K562 (cell line): ENCODE data around the gene SLC25A45. TPM values are rescaled to one million over a fixed set of nuclear protein-coding genes. Genes with fewer than 3 reads are reported as not detected.

Experiments used
- CAMTA2 ChIP-seq: fragments of 250-450 bp; sonication (Bioruptor Pico); conservative IDR thresholded peaks from 2 replicates; pipeline ENCODE4 v1.5.1; 2022
- CBFA2T2 ChIP-seq: fragments of 450-650 bp; conservative IDR thresholded peaks from 2 replicates; pipeline ENCODE4 v1.6.1; 2017; ENCODE audit warnings: mild to moderate bottlenecking
- CBX1 ChIP-seq: sonication (generic); IDR thresholded peaks from 2 replicates; pipeline ENCODE4 v1.6.1; 2016; ENCODE audit warnings: antibody characterized with exemption, low read depth, mild to moderate bottlenecking
- CBX8 ChIP-seq: fragments of 200-600 bp; sonication (generic); IDR thresholded peaks from 2 replicates; pipeline ENCODE4 v1.6.1; 2012; ENCODE audit warnings: borderline replicate concordance, mixed run types, low read depth, mild to moderate bottlenecking, moderate library complexity, mixed read lengths, low read length, control low read depth, inconsistent platforms; ENCODE audit not compliant: poor library complexity, severe bottlenecking; ENCODE audit errors: extremely low read depth
- KAT2B ChIP-seq: IDR thresholded peaks from one replicate; pipeline ENCODE4 v1.6.1; 2012; ENCODE audit warnings: low read depth, mild to moderate bottlenecking, control low read depth, inconsistent platforms, low read length, moderate library complexity
- POLR2H ChIP-seq: IDR thresholded peaks from 2 replicates; pipeline ENCODE4 v1.6.1; 2016; ENCODE audit warnings: missing genetic modification characterization, low read depth, mild to moderate bottlenecking, control low read depth, missing compliant biosample characterization, moderate library complexity
- POLR3G ChIP-seq: IDR thresholded peaks from 2 replicates; pipeline ENCODE4 v1.6.1; 2011; ENCODE audit not compliant: insufficient read length, insufficient replicate concordance; ENCODE audit errors: extremely low read depth
- SREBF1 ChIP-seq: fragments of 150-350 bp; IDR thresholded peaks from 2 replicates; pipeline ENCODE4 v1.6.1; 2014; ENCODE audit warnings: antibody characterized with exemption, low read depth, low read length, borderline replicate concordance
- SRSF3 ChIP-seq: fragments of 200-400 bp; formaldehyde crosslinking; IDR thresholded peaks from 2 replicates; pipeline ENCODE4 v1.6.1; 2016; ENCODE audit warnings: mild to moderate bottlenecking, low read length, moderate library complexity; ENCODE audit not compliant: insufficient read depth
- TEAD1 ChIP-seq, 2 experiments: fragments of 450-650 bp in 1 of 2; sonication (generic) in 1 of 2; formaldehyde crosslinking; IDR thresholded peaks; 2 replicates each; pipeline versions ENCODE4 v1.4.0 to v1.8.0; 2020 to 2022; ENCODE audit warnings: mild to moderate bottlenecking in 2 of 2, missing genetic modification reagents in 1 of 2
- ZBTB17 ChIP-seq: fragments of 450-650 bp; formaldehyde crosslinking; IDR thresholded peaks from 2 replicates; pipeline ENCODE4 v1.4.0; 2020; ENCODE audit warnings: mild to moderate bottlenecking
- ZNF561 ChIP-seq: fragments of 450-650 bp; formaldehyde crosslinking; conservative IDR thresholded peaks from 2 replicates; pipeline ENCODE4 v1.4.0; 2020; ENCODE audit warnings: mild to moderate bottlenecking, moderate library complexity
- ZNF586 ChIP-seq: fragments of 450-650 bp; formaldehyde crosslinking; conservative IDR thresholded peaks from 2 replicates; pipeline ENCODE4 v1.4.0; 2020; ENCODE audit warnings: mild to moderate bottlenecking, moderate library complexity
- ZNF780A ChIP-seq: fragments of 250-450 bp; sonication (Bioruptor Pico); IDR thresholded peaks from 2 replicates; pipeline ENCODE4 v1.5.0; 2021; ENCODE audit warnings: mild to moderate bottlenecking
- polyA plus RNA-seq, 8 experiments: library from polyadenylated mRNA; depleted of rRNA in 4 of 8; stranded (reverse) in 5 of 8; unstranded in 3 of 8; fragments of >200 nt; fragmentation: Nextera tagmentation in 2 of 8; fragmentation: Illumina TruSeq in 1 of 8; extraction: Ambion mirVana in 2 of 8; extraction: Trizol in 1 of 8; gene quantifications; 2 replicates each; pipeline versions ENCODE4 v1.2.1 to v1.2.3, GENCODE V29; 2011 to 2014; ENCODE audit warnings: inconsistent platforms in 1 of 8, missing spikeins in 1 of 8
- total RNA-seq, 7 experiments: library from RNA; depleted of rRNA in 6 of 7; stranded (reverse); fragments of >200 nt in 6 of 7; fragmentation: Illumina TruSeq in 2 of 7; extraction: Trizol in 2 of 7; gene quantifications; 2 replicates each; pipeline versions ENCODE4 v1.2.1 to v1.2.3, GENCODE V29; 2011 to 2021; ENCODE audit warnings: low replicate concordance in 1 of 7
- TF ChIP-seq, protein P1 (sequence below): fragments of 450-650 bp; IDR thresholded peaks from 2 replicates; pipeline ENCODE4 v1.6.1; 2016; ENCODE audit warnings: antibody characterized with exemption
- TF ChIP-seq, protein P2 (sequence below): fragments of 250-450 bp; sonication (Bioruptor Pico); IDR thresholded peaks from 2 replicates; pipeline ENCODE4 v1.5.0; 2022; ENCODE audit warnings: mild to moderate bottlenecking
- TF ChIP-seq, protein P3 (sequence below): fragments of 250-450 bp; sonication (Bioruptor Pico); IDR thresholded peaks from 2 replicates; pipeline ENCODE4 v1.5.0; 2020; ENCODE audit warnings: mild to moderate bottlenecking, borderline replicate concordance
- TF ChIP-seq, protein P4 (sequence below): sonication (generic); formaldehyde crosslinking; IDR thresholded peaks from 2 replicates; pipeline ENCODE4 v1.8.0; 2022; ENCODE audit warnings: missing genetic modification reagents, mild to moderate bottlenecking, borderline replicate concordance

The SLC25A45 gene
- total and polyA plus RNA-seq, 9 of the 15 experiments (the other 6 are each of a cell fraction or from before 2014, with no cell fraction given) = 0.15 to 2.3 (median 0.68) TPM

DNA sequence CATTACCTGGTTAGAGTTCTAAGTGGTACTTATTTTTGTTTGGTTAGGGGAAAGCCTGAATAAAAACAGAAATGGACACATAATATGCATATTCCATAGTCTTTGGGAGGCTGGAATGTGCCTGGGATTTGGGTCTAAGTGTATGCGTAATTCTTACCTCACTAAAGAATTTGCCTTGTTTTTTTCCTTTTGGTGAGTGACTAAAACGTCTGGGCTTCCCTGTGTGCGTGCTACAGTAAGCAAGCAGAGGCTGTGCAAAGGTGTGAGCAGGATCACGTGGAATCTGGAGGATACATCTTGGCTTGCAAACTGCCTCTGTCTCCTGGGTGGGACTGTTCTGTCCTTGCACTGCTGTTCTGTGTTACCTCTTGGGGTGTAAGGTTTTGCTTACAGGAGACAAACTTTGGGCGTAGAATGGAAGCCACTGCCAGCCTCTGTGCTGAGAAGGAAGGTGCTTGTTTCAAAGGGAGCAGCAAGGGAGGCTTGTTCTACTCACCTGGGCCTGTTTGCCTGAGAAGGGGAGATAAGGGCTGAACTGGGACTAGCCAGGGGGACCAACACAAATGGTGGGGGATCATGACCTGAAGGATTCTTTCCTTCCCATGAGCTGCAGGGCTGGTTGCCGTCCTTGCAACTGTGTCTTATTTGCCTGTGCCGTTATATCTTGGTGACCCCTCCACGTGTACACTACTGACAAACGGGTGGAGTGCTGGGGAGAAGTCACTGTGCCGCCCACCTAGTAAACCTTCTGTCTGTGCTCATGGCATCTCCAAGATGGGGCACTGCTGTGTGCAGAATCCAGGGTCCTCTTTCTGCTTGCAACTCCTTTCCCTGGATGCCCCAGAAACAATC is 44.6 kb upstream of the SLC25A45 start (continued):
- TF ChIP-seq, protein P1, sequence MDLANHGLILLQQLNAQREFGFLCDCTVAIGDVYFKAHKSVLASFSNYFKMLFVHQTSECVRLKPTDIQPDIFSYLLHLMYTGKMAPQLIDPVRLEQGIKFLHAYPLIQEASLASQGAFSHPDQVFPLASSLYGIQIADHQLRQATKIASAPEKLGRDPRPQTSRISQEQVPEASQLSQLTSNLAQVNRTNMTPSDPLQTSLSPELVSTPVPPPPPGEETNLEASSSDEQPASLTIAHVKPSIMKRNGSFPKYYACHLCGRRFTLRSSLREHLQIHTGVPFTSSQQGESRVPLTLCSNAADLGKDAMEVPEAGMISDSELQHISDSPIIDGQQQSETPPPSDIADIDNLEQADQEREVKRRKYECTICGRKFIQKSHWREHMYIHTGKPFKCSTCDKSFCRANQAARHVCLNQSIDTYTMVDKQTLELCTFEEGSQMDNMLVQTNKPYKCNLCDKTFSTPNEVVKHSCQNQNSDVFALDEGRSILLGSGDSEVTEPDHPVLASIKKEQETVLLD = no peak
- no peak for TF ChIP-seq SRSF3
- no peak for TF ChIP-seq POLR2H
- TF ChIP-seq, protein P2, sequence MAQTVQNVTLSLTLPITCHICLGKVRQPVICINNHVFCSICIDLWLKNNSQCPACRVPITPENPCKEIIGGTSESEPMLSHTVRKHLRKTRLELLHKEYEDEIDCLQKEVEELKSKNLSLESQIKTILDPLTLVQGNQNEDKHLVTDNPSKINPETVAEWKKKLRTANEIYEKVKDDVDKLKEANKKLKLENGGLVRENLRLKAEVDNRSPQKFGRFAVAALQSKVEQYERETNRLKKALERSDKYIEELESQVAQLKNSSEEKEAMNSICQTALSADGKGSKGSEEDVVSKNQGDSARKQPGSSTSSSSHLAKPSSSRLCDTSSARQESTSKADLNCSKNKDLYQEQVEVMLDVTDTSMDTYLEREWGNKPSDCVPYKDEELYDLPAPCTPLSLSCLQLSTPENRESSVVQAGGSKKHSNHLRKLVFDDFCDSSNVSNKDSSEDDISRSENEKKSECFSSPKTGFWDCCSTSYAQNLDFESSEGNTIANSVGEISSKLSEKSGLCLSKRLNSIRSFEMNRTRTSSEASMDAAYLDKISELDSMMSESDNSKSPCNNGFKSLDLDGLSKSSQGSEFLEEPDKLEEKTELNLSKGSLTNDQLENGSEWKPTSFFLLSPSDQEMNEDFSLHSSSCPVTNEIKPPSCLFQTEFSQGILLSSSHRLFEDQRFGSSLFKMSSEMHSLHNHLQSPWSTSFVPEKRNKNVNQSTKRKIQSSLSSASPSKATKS (CRISPR knock-in tag) = 0 out of 2 replicates have a peak, but pooled peaks have one; percentile 18
- TF ChIP-seq CBFA2T2 = peak; percentile 35; the same call in 1 of the 2 replicates
- peak; percentile 64 for TF ChIP-seq CBX1
- TF ChIP-seq KAT2B = no peak
- TF ChIP-seq ZNF561 (CRISPR knock-in tag) = 0 out of 2 replicates have a peak, but pooled peaks have one; percentile 78
- TF ChIP-seq, protein P3, sequence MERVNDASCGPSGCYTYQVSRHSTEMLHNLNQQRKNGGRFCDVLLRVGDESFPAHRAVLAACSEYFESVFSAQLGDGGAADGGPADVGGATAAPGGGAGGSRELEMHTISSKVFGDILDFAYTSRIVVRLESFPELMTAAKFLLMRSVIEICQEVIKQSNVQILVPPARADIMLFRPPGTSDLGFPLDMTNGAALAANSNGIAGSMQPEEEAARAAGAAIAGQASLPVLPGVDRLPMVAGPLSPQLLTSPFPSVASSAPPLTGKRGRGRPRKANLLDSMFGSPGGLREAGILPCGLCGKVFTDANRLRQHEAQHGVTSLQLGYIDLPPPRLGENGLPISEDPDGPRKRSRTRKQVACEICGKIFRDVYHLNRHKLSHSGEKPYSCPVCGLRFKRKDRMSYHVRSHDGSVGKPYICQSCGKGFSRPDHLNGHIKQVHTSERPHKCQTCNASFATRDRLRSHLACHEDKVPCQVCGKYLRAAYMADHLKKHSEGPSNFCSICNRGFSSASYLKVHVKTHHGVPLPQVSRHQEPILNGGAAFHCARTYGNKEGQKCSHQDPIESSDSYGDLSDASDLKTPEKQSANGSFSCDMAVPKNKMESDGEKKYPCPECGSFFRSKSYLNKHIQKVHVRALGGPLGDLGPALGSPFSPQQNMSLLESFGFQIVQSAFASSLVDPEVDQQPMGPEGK (CRISPR knock-in tag) = peak; percentile 72
- TF ChIP-seq ZBTB17 (CRISPR knock-in tag) = peak; percentile 69; the same call in 1 of the 2 replicates
- TF ChIP-seq, protein P4, sequence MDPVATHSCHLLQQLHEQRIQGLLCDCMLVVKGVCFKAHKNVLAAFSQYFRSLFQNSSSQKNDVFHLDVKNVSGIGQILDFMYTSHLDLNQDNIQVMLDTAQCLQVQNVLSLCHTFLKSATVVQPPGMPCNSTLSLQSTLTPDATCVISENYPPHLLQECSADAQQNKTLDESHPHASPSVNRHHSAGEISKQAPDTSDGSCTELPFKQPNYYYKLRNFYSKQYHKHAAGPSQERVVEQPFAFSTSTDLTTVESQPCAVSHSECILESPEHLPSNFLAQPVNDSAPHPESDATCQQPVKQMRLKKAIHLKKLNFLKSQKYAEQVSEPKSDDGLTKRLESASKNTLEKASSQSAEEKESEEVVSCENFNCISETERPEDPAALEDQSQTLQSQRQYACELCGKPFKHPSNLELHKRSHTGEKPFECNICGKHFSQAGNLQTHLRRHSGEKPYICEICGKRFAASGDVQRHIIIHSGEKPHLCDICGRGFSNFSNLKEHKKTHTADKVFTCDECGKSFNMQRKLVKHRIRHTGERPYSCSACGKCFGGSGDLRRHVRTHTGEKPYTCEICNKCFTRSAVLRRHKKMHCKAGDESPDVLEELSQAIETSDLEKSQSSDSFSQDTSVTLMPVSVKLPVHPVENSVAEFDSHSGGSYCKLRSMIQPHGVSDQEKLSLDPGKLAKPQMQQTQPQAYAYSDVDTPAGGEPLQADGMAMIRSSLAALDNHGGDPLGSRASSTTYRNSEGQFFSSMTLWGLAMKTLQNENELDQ = 0 out of 2 replicates have a peak, but pooled peaks have one; percentile 91
- peak; percentile 61; the same call in 1 of the 2 replicates for TF ChIP-seq ZNF586 (CRISPR knock-in tag)
- peak; percentile 49 to 91; a peak in 3 of 4 replicates for TF ChIP-seq TEAD1 (CRISPR knock-in tag; IDR thresholded peaks at IDR 0.05)
- peak; percentile 83 for TF ChIP-seq ZNF780A
- TF ChIP-seq POLR3G = no peak
- TF ChIP-seq CAMTA2 (CRISPR knock-in tag) = peak; percentile 12
- TF ChIP-seq SREBF1 = no peak
- no peak for TF ChIP-seq CBX8
